Neuron (in vitro differentiated cells): ENCODE measurements around the gene ESYT1.
"Not testable (repeated sequence)": the region's sequence is repeated elsewhere in the genome, so short reads cannot be mapped to it uniquely, and the experiment has no call there.

Source experiments
- H2AFZ ChIP-seq: one replicate; pipeline ENCODE4 v1.6.1; 2013; ENCODE audit warnings: low read depth, mild to moderate bottlenecking, inconsistent platforms, low read length, moderate library complexity
- H3K27me3 ChIP-seq: one replicate; pipeline ENCODE4 v1.6.1; 2013; ENCODE audit warnings: low read length; ENCODE audit not compliant: insufficient read depth
- H3K36me3 ChIP-seq: one replicate; pipeline ENCODE4 v1.6.1; 2013; ENCODE audit warnings: low read length; ENCODE audit not compliant: insufficient read depth
- H3K4me1 ChIP-seq: one replicate; pipeline ENCODE4 v1.6.1; 2013; ENCODE audit warnings: low read length; ENCODE audit not compliant: insufficient read depth
- H3K4me3 ChIP-seq: 2 replicates; pipeline ENCODE4 v1.5.1; 2013; ENCODE audit warnings: mild to moderate bottlenecking, low read length, moderate library complexity
- H3K9me3 ChIP-seq: one replicate; pipeline ENCODE4 v1.6.1; 2013; ENCODE audit warnings: low read length

Gene ESYT1

DNA sequence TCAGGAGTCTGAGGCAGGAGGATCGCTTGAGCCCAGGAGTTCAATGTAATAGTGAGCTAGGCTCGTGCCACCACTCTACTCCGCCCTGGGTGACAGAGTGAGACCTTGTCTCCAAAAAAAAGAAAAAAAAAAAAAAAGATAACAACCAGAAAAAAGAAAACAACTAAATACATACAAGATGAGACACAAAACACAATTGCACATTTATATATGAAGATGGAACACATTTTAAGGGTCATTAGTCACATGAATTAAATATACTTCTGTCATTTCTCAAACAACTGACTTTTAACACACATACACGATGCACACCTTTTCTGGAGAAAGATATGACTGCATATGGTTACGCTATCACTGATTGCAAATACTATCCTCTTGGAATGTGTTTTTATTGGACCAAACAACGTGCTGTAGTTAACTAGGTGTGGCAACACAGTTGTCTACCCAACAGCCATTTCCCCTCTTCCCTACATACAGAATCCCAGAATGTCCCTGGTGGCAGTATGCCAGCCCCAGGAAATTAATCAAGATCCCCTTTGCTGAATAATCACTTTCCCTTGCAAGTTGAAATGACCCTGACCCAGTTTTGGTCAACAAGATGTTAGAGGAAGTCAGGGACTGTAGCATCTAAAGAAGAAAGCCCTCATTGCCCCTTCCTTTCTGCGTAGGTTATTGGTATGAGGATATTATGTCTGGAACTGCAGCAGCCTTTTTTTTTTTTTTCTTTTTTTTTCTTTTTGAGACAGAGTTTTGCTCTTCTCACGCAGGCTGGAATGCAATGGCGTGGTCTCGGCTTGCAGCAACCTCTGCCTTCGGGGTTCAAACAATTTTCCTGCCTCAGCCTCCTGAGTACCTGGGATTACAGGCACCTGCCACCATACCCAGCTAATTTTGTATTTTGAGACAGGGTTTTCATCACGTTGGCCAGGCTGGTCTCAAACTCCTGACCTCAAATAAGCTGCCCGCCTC lies 18.7 kb downstream of the ESYT1 start:
- H2AFZ ChIP-seq = no peak overlapping the region
- no peaks in the 10 kb centered on the region for H3K9me3 ChIP-seq
- H3K4me3 ChIP-seq = no peak overlapping the region
- peaks cover 36% of the 10 kb centered on the region for H3K36me3 ChIP-seq
- no peaks in the 10 kb centered on the region for H3K27me3 ChIP-seq
- H3K4me1 ChIP-seq = peaks cover 6% of the 10 kb centered on the region

DNA sequence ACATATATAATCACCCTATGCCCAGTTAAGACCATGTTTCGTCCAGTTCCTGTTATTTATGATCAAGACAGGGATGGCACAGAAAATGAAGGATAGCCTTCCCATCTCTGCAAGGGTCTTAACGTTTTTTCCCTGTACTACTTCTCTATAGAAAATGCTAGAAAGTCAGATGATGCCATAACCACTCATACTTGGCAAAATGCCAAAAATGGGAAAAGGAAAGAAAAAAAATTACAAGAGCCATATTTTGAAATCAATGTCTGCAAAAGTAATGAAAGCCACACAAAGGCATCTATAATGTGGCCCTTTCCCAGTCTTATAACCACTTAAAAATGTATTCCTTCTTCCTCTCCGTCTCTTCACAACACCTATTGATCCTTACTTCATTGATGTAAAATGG lies 22.5 kb downstream of the ESYT1 start:
- Histone ChIP-seq H2AFZ (no peak overlapping the region), H3K4me3 (no peak overlapping the region), H3K27me3 (no peaks in the 10 kb centered on the region), H3K9me3 (no peaks in the 10 kb centered on the region), H3K36me3 (peaks cover 8% of the 10 kb centered on the region), H3K4me1 (peaks cover 15% of the 10 kb centered on the region)

DNA sequence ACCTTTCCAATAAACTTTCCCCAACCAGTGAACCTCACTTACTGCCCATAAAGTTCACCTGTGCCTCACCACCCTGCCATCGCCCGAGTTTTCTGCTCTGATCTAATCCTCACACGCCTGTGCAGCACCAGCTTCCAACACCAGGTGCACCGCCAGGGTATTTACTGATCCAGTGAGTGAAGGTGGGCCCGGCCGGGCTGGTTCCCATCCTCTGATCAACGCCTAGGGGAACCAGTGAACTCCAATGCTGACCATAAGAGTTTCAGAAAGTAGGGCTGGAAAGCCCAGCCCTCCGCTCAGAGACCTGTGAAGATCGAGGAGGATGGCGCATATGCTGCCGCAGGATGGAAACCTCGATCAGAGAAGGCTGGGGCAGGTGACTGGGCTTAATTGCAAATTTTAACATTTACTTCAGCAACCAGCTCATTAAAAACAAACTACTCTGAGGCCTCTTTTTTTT lies 23.6 kb downstream of the ESYT1 start:
- H3K4me1 ChIP-seq = peaks cover 15% of the 10 kb centered on the region
- H3K9me3 ChIP-seq = no peaks in the 10 kb centered on the region
- peak overlapping the region; percentile 93 for H3K4me3 ChIP-seq
- H2AFZ ChIP-seq = peak overlapping the region; percentile 88
- H3K36me3 ChIP-seq = peaks cover 13% of the 10 kb centered on the region
- H3K27me3 ChIP-seq = no peaks in the 10 kb centered on the region

GRCh38 chr12:56152132-56152755 lies 24.2 kb downstream of the ESYT1 start, which contains the start of gene MYL6B:
TSS of gene MYL6B (plus strand) at chr12:56152587. CDS start at chr12:56153919, 1,332 bp downstream.
- Histone ChIP-seq H3K9me3 (no peaks in the 10 kb centered on the region), H2AFZ (peak within 1 kb of the TSS; percentile 88), H3K4me1 (peaks cover 16% of the 10 kb centered on the region), H3K36me3 (peaks cover 13% of the 10 kb centered on the region), H3K27me3 (no peaks in the 10 kb centered on the region), H3K4me3 (peak within 1 kb of the TSS; percentile 93)

DNA sequence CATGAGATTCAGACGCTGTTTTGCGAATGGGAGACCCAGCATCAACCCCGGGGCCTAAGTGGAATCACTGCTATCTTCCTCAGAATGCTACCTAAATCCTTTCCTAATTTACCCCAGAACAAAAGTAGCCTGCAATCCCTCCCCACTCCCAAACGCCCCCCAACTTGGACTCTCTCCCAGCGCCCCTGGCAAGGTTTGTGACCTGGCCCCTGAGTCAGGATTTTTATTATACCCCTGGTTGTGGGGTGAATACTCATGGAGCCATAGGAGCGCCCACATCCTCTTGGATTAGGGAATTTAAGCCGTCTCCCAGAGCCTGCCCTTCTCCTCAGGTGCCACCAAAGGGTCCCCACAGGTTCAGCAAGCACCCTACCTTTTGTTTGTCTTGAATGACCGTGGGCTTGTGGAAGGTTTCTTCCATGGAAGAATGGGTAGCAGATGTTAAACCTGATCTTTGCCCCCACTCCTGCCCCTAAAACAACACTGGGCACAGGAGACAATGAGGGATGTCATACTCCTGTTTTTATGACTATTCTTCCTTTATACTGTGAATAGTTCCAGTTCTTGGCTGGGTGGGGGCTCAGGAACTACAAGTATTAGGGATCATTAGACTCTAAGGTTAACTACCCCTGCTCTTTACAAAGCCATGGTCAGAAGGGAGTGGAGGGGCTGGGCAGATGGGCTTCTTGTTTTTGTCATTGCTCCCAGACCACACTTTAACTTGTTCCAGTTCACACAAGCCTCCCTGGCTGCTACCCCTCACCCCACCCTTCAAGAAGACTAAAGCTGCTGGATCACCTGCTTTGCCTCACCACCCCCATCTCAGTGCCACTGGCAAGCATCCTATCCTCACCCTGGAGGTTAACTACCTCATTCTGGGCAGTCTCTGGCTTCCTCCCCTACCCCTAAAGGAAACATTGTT lies 24.9 kb downstream of the ESYT1 start:
- peaks cover 13% of the 10 kb centered on the region for H3K36me3 ChIP-seq
- no peaks in the 10 kb centered on the region for H3K9me3 ChIP-seq
- H3K27me3 ChIP-seq = no peaks in the 10 kb centered on the region
- peak overlapping the region; percentile 88 for H2AFZ ChIP-seq
- H3K4me3 ChIP-seq = peak overlapping the region; percentile 93
- H3K4me1 ChIP-seq = peaks cover 17% of the 10 kb centered on the region

- Histone ChIP-seq H2AFZ (no peak overlapping the region), H3K36me3 (peaks cover 13% of the 10 kb centered on the region), H3K9me3 (no peaks in the 10 kb centered on the region), H3K4me1 (peaks cover 17% of the 10 kb centered on the region), H3K4me3 (peak overlapping the region; percentile 93), H3K27me3 (no peaks in the 10 kb centered on the region)
These were observed 25.6 kb downstream of the ESYT1 start for GRCh38 chr12:56153678-56154065.

DNA sequence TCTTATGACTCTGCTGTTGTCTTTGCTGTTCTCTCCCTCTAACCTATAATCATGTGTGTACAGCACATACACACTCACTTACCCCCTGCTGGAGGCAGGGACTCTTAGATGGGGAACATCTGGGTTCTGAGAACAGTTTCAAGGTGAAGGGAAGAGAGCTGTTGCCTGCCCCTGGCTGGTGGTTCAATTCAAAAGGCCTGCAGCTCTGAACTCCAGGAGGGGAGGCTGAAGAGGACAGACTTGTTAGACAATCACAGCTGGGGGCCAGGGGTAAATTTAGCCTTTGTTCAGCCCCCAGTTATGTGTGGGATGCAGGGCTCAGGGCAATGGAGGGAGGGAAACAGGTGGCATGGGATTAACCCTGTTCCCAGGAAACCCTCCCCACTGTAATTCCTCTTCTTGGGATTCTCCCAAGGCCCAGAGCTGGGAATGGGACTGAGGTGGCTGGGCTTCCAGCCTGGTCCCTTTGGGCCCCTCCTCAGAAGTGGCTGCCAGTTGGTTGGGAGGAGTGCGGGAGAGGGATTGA lies 26.2 kb downstream of the ESYT1 start:
- H3K4me1 ChIP-seq = peaks cover 19% of the 10 kb centered on the region
- no peaks in the 10 kb centered on the region for H3K9me3 ChIP-seq
- H2AFZ ChIP-seq = no peak overlapping the region
- H3K36me3 ChIP-seq = peaks cover 15% of the 10 kb centered on the region
- no peak overlapping the region for H3K4me3 ChIP-seq
- H3K27me3 ChIP-seq = no peaks in the 10 kb centered on the region

DNA sequence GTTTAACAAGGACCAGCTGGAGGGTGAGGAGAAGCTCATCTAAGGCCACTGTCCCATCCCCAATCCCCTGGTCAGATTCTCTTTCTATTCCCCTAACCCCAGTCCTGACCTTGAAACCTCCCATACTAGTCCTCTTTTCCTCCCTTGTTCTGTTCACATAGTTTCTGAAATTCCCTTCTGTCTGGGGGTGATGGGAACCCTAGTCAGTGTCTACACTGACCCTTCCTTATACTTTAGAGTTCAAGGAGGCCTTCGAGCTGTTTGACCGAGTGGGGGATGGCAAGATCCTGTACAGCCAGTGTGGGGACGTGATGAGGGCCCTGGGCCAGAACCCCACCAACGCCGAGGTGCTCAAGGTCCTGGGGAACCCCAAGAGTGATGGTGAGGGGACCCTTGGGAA lies 26.8 kb downstream of the ESYT1 start:
- H3K4me1 ChIP-seq = peaks cover 24% of the 10 kb centered on the region
- no peaks in the 10 kb centered on the region for H3K9me3 ChIP-seq
- H2AFZ ChIP-seq = no peak overlapping the region
- H3K4me3 ChIP-seq = no peak overlapping the region
- H3K27me3 ChIP-seq = no peaks in the 10 kb centered on the region
- peaks cover 20% of the 10 kb centered on the region for H3K36me3 ChIP-seq

DNA sequence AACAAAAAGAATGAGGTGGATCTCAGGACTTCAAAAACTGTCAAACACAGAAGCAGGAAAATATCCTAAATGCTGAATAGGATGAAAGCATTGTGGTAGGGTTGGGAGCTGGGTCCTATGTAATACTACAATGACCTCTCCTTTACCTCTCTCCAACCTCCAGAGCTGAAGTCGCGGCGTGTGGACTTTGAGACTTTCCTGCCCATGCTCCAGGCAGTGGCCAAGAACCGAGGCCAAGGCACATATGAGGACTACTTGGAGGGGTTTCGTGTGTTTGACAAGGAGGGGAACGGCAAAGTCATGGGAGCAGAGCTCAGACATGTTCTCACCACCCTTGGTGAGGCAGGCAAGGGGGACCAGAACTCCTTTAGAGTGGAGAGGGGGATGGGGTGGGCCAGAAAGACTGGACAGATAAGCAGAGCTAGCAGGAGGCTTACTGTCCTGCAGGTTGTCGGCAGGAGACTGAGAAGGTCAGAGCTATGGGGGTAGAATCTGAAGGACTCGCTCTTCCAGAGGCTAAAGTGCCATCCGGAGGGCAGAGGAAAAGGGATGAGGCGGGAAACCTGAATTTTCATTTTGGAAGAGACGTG lies 27.3 kb downstream of the ESYT1 start:
- no peaks in the 10 kb centered on the region for H3K9me3 ChIP-seq
- H3K36me3 ChIP-seq = peaks cover 25% of the 10 kb centered on the region
- no peak overlapping the region for H2AFZ ChIP-seq
- H3K4me1 ChIP-seq = peaks cover 30% of the 10 kb centered on the region
- H3K4me3 ChIP-seq = no peak overlapping the region
- H3K27me3 ChIP-seq = no peaks in the 10 kb centered on the region

- not testable (repeated sequence) for H2AFZ ChIP-seq, H3K9me3 ChIP-seq, H3K27me3 ChIP-seq
- peak overlapping the region; percentile 85 for H3K4me3 ChIP-seq
- peaks cover 38% of the 10 kb centered on the region for H3K36me3 ChIP-seq
- peaks cover 38% of the 10 kb centered on the region for H3K4me1 ChIP-seq
These were observed 28.6 kb downstream of the ESYT1 start for GRCh38 chr12:56156464-56157200.

DNA sequence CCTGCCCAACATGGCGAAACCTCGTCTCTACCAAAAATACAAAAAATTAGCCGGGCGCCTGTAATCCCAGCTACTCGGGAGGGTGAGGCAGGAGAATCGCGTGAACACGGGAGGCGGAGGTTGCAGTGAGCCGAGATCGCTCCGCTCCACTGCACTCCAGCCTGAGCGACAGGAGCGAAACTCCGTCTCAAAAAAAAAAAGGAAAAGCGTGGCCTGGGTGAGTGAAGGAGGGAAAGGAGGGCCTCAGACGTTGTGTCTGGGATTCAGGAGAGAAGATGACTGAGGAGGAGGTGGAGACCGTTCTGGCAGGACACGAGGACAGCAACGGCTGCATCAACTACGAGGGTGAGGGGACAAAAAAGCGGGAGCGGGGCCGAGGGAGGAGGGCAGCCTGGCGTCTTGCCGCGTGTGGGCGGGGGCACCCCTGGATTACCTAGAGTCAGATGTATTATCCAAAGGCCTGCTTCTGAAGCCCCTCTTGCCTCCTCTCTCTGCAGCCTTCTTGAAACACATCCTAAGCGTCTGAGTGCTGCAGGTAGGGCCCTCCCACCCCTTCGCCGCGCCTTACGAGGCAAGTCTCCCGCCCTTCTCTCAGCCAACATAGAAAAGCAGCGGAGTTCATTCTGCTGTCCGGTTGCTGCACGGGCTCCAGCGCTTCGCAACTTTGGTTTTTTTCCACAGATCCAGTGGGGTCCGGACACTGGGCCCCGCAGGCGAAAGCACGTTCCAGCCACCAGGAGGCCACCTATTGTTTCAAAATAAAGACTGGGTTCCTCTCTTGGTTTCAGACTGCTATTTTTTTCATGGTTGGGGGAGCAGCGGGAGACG lies 29.3 kb downstream of the ESYT1 start:
- Histone ChIP-seq H3K4me1 (peaks cover 42% of the 10 kb centered on the region), H2AFZ (peak overlapping the region; percentile 21), H3K4me3 (peak overlapping the region; percentile 85), H3K9me3 (no peaks in the 10 kb centered on the region), H3K36me3 (peaks cover 45% of the 10 kb centered on the region), H3K27me3 (no peaks in the 10 kb centered on the region)
